ENCODE results near the gene DLG1.
A peak's percentile ranks its signal among the peaks of the same experiment; 100 is the strongest.
"Not testable (repeated sequence)": the region's sequence is repeated elsewhere in the genome, so short reads cannot be mapped to it uniquely, and the experiment has no call there.

The DLG1 gene

GRCh38 chr3:197205265-197205664 lies 93.1 kb downstream of the DLG1 start:
- no peak for DNase-seq

GRCh38 chr3:197204736-197205135 lies 93.7 kb downstream of the DLG1 start:
- DNase-seq = no peak

GRCh38 chr3:197203714-197204146 lies 94.7 kb downstream of the DLG1 start:
- no peak for DNase-seq

- no peak for DNase-seq
Measured at GRCh38 chr3:197202694-197203093, 95.7 kb downstream of the DLG1 start.

GRCh38 chr3:197201791-197202452 lies 96.5 kb downstream of the DLG1 start:
- no peak for DNase-seq

GRCh38 chr3:197200856-197201255 lies 97.6 kb downstream of the DLG1 start:
- DNase-seq = not testable (repeated sequence)

GRCh38 chr3:197197334-197197733 lies 101.1 kb downstream of the DLG1 start:
- DNase-seq = no peak

- DNase-seq = no peak
Measured at GRCh38 chr3:197196192-197196591, 102.2 kb downstream of the DLG1 start.

GRCh38 chr3:197195326-197195725 lies 103.1 kb downstream of the DLG1 start:
- no peak for DNase-seq

- not testable (repeated sequence) for DNase-seq
Measured at GRCh38 chr3:197193759-197194158, 104.7 kb downstream of the DLG1 start.

GRCh38 chr3:197191897-197192296 lies 106.5 kb downstream of the DLG1 start:
- DNase-seq = no peak

GRCh38 chr3:197189623-197190022 lies 108.8 kb downstream of the DLG1 start:
- DNase-seq = no peak

GRCh38 chr3:197188963-197189362 lies 109.4 kb downstream of the DLG1 start:
- DNase-seq = no peak

GRCh38 chr3:197186887-197187588 lies 111.4 kb downstream of the DLG1 start:
- peak; percentile 31 to 78 for DNase-seq

GRCh38 chr3:197183582-197183981 lies 114.8 kb downstream of the DLG1 start:
- no peak for DNase-seq

GRCh38 chr3:197181741-197182140 lies 116.7 kb downstream of the DLG1 start:
- DNase-seq = no peak

- no peak for DNase-seq
Measured at GRCh38 chr3:197178998-197179397, 119.4 kb downstream of the DLG1 start.

GRCh38 chr3:197175503-197175902 lies 122.9 kb downstream of the DLG1 start:
- DNase-seq = no peak

GRCh38 chr3:197174927-197175326 lies 123.5 kb downstream of the DLG1 start:
- DNase-seq = no peak

GRCh38 chr3:197173620-197174019 lies 124.8 kb downstream of the DLG1 start:
- no peak for DNase-seq

GRCh38 chr3:197171481-197172067 lies 126.8 kb downstream of the DLG1 start:
- no peak for DNase-seq

GRCh38 chr3:197169028-197169427 lies 129.4 kb downstream of the DLG1 start:
- DNase-seq = no peak

- peak in 1 of 2 experiments; percentile 15 for DNase-seq
Measured at GRCh38 chr3:197168606-197169005, 129.8 kb downstream of the DLG1 start.

GRCh38 chr3:197168063-197168462 lies 130.3 kb downstream of the DLG1 start:
- no peak for DNase-seq
